ENCODE data around the gene RABEP2. TPM values are rescaled to one million over a fixed set of nuclear protein-coding genes. Genes with fewer than 3 reads are reported as not detected.
A peak's percentile ranks its signal among the peaks of the same experiment; 100 is the strongest.
"Not testable (repeated sequence)": the region's sequence is repeated elsewhere in the genome, so short reads cannot be mapped to it uniquely, and the experiment has no call there.

The RABEP2 gene, protein sequence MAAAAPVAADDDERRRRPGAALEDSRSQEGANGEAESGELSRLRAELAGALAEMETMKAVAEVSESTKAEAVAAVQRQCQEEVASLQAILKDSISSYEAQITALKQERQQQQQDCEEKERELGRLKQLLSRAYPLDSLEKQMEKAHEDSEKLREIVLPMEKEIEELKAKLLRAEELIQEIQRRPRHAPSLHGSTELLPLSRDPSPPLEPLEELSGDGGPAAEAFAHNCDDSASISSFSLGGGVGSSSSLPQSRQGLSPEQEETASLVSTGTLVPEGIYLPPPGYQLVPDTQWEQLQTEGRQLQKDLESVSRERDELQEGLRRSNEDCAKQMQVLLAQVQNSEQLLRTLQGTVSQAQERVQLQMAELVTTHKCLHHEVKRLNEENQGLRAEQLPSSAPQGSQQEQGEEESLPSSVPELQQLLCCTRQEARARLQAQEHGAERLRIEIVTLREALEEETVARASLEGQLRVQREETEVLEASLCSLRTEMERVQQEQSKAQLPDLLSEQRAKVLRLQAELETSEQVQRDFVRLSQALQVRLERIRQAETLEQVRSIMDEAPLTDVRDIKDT
- 24.0 and 55.3 TPM in 2 replicates for total RNA-seq (2014; rRNA removed; shearing (Covaris generic); ENCODE audit: low replicate concordance)

DNA sequence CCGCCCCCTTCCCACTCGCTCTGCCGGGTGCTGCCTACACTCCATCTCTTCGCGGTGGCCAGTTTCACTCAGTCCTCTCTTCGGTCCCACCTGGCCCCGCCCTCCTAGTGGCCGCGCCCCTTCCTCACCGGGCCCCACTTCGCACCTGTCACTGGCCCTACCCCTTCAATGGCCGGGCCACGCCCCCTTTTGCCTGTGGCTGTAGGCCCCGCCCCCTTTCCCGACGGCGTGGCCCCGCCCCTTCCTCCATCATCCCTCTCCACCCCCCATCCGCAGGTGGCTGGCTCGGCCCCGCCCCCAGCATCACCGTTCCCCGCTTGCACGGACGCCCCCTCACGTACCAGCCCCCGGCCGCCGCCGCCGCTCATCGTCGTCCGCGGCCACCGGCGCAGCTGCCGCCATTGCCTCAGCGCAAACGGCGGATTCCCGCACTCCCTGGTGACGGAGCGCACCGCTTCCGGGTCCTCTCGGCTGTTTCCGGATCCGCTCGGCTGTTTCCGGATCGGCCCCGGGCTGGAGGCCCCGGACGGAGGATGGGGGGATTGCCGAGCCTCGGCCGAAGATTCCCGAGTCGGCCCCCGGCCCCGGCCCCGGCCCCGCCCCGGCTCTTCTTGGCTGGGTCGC lies at the start of gene RABEP2:
TSS of gene RABEP2 (minus strand) at position 477 of the 624 bp plus-strand sequence. CDS start at position 402, 75 bp downstream.
- peak; percentile 90 for DNase-seq (ENCODE audit: low read depth)
- in situ Hi-C loops (cut with HindIII; ENCODE audit: low pct_unique_long_range_greater_than_20kb, low sequenced_read_pairs), result no loop called here

DNA sequence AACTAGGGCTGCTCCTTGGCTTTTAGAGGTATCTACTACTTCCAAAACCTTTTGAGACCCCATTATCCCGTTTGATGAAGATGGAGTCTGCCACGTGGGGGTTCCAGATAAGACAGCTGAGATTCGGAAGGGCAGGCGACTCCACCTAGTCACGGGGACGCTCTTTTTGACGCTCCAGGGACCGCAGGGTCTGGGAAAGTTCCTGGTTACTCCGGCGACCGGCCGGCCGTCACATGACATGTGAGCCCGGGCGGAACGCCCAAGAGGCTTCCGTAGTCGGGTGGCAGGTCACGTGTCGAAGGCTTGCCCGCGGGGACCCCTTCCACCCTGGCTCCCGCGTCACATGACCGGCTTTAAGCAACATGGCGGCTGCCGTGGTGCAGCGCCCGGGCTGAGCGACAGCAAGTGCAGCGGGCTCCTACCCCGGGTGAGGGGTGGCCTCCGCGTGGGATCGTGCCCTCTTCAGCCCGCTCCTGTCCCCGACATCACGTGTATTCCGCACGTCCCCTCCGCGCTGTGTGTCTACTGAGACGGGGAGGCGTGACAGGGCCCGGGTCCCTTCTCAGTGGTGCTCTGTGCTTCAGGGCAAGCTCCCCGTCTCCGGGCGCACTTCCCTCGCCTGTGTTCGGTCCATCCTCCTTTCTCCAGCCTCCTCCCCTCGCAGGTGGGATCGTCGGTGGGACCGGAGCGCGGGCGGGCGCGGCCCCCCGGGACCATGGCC lies 49.6 kb upstream of the RABEP2 start, which contains the start of gene SPNS1:
TSS of gene SPNS1 (plus strand) at position 342 of the 721 bp plus-strand sequence. CDS start at position 716, 374 bp downstream.
- in situ Hi-C loops (cut with HindIII; ENCODE audit: low pct_unique_long_range_greater_than_20kb, low sequenced_read_pairs), result loop anchor here (25.0 kb wide), 1 partner anchor 163 kb away; no protein-coding TSS in a partner anchor

DNA sequence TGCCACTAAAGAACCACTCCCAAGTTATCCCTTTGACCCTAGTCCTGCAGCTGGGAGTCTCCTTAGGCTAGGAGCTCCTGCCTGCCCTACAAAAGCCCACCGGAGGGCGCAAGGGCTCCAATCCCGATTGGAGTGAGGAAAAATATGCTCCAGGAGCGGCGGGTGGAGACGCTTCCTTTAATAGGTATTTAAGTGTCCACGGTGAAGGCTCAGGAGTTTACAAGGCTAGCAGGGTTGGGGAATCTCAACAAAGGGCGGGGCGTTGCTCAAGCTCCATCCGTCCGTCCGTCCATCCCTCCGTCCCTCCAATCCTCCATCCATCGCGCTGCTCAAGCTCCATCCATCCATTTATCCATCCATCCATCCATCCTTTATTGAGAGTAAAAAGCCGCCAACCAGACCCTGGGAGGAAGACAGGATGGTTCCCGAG lies 49.0 kb upstream of the RABEP2 start:
- peak; percentile 72 for DNase-seq (ENCODE audit: low read depth)
- in situ Hi-C loops (cut with HindIII; ENCODE audit: low pct_unique_long_range_greater_than_20kb, low sequenced_read_pairs), result loop anchor here (25.0 kb wide), 1 partner anchor 163 kb away; no protein-coding TSS in a partner anchor

More for the DNA sequence above, 49.6 kb upstream of the RABEP2 start, which contains the start of gene SPNS1:
- peak; percentile 91 for DNase-seq (ENCODE audit: low read depth)

DNA sequence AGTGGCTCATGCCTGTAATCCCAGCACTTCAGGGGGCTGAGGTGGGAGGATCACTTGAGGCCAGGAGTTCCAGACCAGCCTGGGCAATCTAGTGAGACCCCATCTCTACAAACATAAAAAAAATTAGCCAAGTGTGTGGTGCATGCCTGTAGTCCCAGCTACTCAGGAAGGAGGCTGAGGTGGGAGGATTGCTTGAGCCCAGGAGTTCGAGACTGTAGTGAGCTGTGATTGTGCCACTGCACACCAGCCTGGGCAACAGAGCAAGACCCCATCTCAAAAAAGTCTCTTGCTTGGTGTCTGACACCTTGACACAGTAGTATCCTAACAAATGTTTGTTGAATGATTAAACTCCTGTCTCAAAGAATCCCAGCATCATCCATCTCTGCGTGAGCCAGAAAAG lies 44.7 kb upstream of the RABEP2 start:
- in situ Hi-C loops (cut with HindIII; ENCODE audit: low pct_unique_long_range_greater_than_20kb, low sequenced_read_pairs), result loop anchor here (25.0 kb wide), 1 partner anchor 168 kb away; no protein-coding TSS in a partner anchor
- not testable (repeated sequence) for DNase-seq (ENCODE audit: low read depth)

DNA sequence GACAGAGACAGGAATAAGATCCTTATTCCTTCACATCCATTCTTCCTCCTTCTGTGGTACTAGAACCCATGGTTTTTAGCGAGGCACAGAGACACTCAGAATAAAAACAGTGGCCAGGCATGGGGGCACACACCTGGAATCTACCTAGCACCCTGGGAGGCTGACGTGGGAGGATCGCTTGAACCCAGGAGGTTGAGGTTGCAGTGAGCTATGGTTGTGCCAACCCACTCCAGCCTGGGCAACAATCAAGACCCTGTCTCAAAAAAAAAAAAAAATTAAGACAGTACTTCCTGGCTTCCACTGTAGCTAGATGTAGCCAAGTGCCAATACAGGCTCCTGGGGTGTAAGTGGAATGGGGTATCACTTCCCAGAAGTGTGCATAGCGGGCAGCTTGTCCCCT lies 42.1 kb upstream of the RABEP2 start:
- no peak for DNase-seq (ENCODE audit: low read depth)
- in situ Hi-C loops (cut with HindIII; ENCODE audit: low pct_unique_long_range_greater_than_20kb, low sequenced_read_pairs), result loop anchor here (25.0 kb wide), 1 partner anchor 170 kb away; no protein-coding TSS in a partner anchor

DNA sequence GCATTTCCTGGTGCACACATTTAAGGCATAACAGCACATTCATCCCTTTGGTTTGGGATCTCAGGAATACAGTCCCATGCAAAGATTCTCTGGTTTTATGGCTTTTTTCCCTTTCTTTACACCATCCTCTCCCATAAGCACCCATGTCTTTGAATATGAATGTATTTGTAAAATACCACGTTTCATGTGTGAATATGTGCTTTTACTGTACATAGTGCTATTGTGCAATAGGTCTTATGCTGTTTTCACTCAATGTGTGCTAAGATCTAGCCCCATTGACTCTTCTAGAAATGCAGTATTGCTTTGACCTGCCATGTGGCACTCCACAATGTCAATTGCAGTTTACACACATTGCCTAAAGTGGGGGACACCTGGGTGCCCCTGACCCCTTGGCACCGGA lies 39.5 kb upstream of the RABEP2 start:
- in situ Hi-C loops (cut with HindIII; ENCODE audit: low pct_unique_long_range_greater_than_20kb, low sequenced_read_pairs), result loop anchor here (25.0 kb wide), 1 partner anchor 173 kb away; no protein-coding TSS in a partner anchor
- DNase-seq (ENCODE audit: low read depth), result no peak

DNA sequence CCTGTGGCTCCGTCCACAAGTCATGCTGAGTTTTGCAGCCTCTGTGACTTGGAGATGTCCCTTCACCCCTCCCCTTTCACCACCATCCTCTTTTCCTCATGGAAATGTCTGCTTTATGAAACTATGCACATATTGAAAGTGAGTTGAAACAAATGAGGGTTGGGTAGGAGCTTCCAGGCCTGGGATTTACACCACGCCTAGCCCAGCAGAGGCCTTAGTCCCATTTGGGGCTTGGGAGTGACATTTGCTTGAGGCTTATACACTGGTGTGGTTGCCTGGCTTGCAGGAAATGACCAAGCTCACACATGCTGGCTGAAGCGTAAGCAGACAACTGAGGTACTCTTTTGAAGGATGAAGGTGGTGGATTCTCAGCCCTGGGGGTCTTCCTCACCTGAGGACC lies 39.0 kb upstream of the RABEP2 start:
- in situ Hi-C loops (cut with HindIII; ENCODE audit: low pct_unique_long_range_greater_than_20kb, low sequenced_read_pairs), result loop anchor here (25.0 kb wide), 1 partner anchor 173 kb away; no protein-coding TSS in a partner anchor

DNA sequence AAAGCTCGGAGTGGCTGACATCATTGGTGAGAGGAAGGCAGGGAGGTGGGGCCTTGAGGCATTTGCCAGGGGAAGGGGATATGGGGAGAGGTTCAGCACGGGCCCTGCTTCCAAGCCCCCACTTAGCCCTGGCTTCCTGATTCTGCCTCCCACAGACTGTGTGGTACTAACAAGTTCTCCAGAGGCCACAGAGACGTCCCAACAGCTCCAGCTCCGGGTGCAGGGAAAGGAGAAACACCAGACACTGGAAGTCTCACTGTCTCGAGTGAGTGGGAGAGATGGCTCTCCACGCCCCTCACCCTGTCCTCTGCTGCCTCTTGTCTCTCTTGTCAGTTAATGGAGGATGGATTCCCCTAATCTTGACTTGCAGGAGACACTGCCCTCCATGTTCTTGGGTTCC lies 33.8 kb upstream of the RABEP2 start:
- in situ Hi-C loops (cut with HindIII; ENCODE audit: low pct_unique_long_range_greater_than_20kb, low sequenced_read_pairs), result loop anchor here (25.0 kb wide), 1 partner anchor 178 kb away; no protein-coding TSS in a partner anchor
- DNase-seq (ENCODE audit: low read depth), result no peak

More for the DNA sequence above, 39.0 kb upstream of the RABEP2 start:
- DNase-seq (ENCODE audit: low read depth), result no peak

DNA sequence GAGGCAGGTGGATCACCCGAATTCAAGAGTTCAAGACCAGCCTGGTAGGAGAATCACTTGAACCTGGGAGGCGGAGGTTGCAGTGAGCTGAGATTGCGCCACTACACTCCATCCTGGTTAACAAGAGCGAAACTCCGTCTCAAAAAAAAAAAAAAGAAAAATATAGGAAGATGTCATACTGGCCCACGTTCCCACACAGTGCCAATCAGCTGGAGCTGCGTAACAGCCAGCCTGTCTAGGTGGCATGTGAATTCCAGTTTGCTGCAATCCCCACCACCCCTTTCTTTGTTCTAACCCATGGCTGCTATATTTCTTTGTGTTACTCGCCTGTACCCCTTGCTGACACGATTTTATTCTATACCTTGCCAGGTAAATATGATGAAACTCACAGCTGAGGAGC lies 33.2 kb upstream of the RABEP2 start:
- in situ Hi-C loops (cut with HindIII; ENCODE audit: low pct_unique_long_range_greater_than_20kb, low sequenced_read_pairs), result loop anchor here (25.0 kb wide), 1 partner anchor 179 kb away; no protein-coding TSS in a partner anchor
- no peak for DNase-seq (ENCODE audit: low read depth)

DNA sequence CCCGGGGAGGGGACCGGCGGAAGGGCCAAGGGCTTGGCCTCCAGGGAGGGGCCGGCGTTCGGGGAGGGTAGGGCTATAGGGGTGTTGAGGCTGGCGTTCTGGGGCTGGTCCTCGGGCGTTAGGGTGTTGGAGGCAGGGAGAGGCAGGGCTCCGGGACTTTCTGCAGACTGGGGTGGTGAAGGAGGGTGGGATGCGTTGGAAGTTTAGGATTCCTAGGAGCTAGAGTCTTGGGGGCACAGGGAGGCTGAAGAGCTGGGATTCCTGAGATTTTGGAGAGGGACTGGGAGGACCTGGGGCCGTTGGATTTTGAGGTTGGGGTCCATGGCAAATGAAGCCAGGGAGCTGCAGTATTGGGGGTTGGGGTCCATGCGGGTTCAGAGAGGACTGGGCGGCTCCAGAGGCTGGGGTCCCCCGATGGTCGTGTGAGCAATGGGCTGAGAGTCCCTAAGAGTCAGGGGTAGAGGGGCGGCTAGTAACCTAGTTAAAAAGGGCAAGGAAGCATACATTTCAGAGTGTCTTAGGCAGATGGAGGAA lies 26.4 kb upstream of the RABEP2 start:
- in situ Hi-C loops (cut with HindIII; ENCODE audit: low pct_unique_long_range_greater_than_20kb, low sequenced_read_pairs), result loop anchor here (25.0 kb wide), 1 partner anchor 186 kb away; no protein-coding TSS in a partner anchor
- DNase-seq (ENCODE audit: low read depth), result no peak

DNA sequence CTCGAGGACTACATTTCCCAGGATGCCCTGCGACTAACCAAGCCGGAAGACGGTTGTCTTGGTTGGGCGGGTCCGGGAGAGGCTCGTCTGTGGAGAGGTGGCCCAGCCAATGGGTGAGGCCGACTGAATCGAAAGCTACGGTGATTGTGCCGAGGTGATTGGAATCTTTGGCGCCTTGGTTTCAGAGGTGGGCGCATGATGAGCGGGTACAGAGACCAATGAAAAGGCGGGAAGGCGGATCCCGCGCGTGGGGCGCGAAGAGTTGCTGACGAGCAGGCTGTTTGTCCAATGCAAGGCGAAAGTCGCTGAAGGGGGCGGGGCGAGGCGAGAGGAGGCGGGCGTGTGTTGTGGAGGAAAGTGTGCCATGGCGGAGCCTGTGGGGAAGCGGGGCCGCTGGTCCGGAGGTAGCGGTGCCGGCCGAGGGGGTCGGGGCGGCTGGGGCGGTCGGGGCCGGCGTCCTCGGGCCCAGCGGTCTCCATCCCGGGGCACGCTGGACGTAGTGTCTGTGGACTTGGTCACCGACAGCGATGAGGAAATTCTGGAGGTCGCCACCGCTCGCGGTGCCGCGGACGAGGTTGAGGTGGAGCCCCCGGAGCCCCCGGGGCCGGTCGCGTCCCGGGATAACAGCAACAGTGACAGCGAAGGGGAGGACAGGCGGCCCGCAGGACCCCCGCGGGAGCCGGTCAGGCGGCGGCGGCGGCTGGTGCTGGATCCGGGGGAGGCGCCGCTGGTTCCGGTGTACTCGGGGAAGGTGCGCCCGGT lies 25.8 kb upstream of the RABEP2 start, which contains the start of gene NFATC2IP:
TSS of gene NFATC2IP (plus strand) at position 290 of the 762 bp plus-strand sequence. CDS start at position 365, 75 bp downstream.
- DNase-seq (ENCODE audit: low read depth), result peak; percentile 100
- in situ Hi-C loops (cut with HindIII; ENCODE audit: low pct_unique_long_range_greater_than_20kb, low sequenced_read_pairs), result loop anchor here (25.0 kb wide), 1 partner anchor 186 kb away; no protein-coding TSS in a partner anchor

DNA sequence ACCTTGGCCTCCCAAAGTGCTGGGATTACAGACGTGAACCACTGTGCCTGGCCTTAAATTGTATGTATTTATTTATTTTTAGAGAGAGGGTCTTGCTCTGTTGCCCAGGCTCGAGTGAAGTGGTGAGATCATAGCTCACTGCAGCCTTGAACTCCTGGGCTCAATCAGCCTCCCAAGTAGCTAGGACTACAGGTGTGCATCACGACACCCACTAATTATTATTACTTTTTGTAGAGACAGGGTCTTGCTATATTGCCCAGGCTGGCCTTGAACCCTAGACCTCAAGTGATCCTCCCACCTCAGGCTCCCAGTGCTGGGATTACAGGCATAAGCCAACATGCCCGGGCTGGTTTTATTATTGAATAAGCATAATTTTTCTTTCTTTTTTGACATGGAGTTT lies 21.6 kb upstream of the RABEP2 start:
- in situ Hi-C loops (cut with HindIII; ENCODE audit: low pct_unique_long_range_greater_than_20kb, low sequenced_read_pairs), result no loop called here
- no peak for DNase-seq (ENCODE audit: low read depth)

DNA sequence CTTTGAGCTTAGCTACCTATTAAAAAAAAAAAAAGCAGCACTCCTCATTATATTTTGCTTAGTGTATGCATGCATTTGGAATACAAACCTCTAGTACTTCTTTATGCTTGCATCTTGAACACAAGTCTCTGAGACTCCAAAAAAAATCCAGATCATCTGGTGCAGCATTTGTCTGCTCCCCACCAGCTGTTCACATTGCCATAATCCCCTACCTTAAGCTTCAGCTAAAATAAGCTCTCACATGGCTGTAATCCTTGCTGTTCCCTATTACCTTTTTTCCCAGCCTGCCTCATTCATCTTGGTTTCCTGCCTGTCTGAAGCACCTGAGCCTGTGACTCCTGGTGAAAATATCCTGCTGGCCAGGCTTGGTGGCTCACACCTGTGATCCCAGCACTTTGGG lies 18.2 kb upstream of the RABEP2 start:
- in situ Hi-C loops (cut with HindIII; ENCODE audit: low pct_unique_long_range_greater_than_20kb, low sequenced_read_pairs), result no loop called here
- no peak for DNase-seq (ENCODE audit: low read depth)

DNA sequence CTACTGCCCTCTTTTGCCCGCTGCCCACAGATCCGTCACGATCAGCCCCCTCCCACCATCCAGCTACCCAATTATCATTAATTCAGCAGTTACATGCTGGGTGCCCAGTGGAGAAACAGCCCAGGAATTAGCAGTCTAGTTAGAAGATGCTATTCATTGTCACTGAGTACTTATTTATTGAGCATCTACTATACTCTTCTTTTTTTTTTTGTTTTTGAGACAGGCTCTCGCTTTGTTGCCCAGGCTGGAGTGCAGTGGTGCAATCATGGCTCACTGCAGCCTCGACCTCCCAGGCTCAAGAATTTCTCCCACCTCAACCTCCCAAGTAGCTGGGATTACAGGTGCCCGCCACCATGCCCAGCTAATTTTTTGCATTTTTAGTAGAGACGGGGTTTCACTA lies 14.8 kb upstream of the RABEP2 start:
- in situ Hi-C loops (cut with HindIII; ENCODE audit: low pct_unique_long_range_greater_than_20kb, low sequenced_read_pairs); DNase-seq (ENCODE audit: low read depth): not testable (repeated sequence)

DNA sequence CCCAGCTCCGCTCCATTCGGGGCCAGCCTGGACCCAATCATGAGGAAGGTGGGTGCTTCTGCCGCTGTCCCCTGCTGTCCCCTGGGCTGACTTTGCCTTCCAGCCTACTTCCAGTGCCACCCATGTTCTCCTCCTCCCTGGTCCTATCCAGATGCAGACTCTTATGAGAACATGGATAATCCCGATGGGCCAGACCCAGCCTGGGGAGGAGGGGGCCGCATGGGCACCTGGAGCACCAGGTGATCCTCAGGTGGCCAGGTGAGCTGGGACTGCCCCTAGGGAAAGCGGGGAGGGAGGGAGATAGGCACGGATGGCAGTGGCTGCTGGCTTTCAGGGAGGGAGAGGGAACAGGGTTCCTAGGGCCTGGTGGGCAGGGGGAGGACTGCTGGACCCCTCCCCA lies 13.7 kb upstream of the RABEP2 start:
- DNase-seq (ENCODE audit: low read depth), result no peak
- in situ Hi-C loops (cut with HindIII; ENCODE audit: low pct_unique_long_range_greater_than_20kb, low sequenced_read_pairs), result no loop called here

DNA sequence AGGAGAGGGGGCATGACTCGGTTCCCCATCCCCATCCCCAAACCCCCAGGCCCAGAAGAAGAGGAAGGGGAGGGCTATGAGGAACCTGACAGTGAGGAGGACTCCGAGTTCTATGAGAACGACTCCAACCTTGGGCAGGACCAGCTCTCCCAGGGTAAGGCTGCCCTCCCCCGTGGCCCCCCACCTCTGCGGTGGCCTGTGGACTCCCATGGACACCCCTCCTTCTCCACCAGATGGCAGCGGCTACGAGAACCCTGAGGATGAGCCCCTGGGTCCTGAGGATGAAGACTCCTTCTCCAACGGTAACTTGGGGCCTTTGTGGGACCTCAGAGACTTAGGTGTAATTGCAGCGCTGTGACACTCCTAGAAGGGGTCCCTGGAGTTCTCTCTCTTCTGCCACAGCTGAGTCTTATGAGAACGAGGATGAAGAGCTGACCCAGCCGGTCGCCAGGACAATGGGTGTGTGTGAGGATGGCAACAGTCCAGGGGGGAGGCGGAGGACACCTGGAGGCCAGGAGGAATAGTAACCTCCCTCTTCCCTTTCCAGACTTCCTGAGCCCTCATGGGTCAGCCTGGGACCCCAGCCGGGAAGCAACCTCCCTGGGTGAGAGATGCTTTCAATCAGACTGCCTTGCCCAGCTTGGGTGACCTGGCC lies 12.3 kb upstream of the RABEP2 start:
- in situ Hi-C loops (cut with HindIII; ENCODE audit: low pct_unique_long_range_greater_than_20kb, low sequenced_read_pairs), result no loop called here
- DNase-seq (ENCODE audit: low read depth), result no peak

Data from Caki2 (cell line).